GM20000 (cell line): ENCODE results near the gene ARHGAP22.

Source experiments
- DNase-seq: peaks from one replicate; pipeline ENCODE4 v3.0.0; 2012; ENCODE audit warnings: low spot score
- CTCF ChIP-seq: IDR thresholded peaks from 2 replicates; pipeline ENCODE4 v1.5.1; 2012; ENCODE audit warnings: mild to moderate bottlenecking, control low read depth; ENCODE audit errors: extremely low read depth, missing control alignments

Gene ARHGAP22

DNA sequence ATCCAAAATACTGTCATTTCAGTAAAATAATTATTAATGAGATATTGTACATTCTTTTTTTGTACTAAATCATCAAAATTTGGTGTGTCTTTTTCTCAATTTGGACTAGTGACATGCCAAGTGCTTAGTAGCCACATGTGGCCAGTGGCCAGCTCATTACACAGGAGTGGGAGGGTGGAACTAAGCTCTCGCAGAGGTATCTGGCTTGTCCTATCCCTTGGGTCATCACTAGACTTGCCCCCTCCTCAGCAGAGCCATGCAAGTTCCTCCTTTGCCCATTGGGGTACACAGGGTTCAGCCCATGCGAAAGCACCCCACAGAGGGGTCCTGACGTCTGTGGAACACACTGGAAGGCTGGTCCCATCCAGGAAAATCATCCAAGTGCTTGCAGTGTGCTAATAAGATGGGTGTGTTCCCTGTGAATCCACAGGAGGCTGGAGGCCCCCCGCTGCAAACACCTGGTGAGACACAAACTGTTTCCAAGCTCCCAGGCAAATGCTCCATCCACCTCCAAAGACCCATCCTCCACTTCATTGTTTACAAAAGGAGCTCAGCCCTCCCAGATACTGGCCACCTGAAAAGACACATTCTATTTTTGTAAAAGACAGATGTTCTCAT, 1.3 kb downstream of the ARHGAP22 start:
- TF ChIP-seq CTCF, result no peak
- no peak for DNase-seq

GRCh38 chr10:48602401-48603135, 2.3 kb downstream of the ARHGAP22 start:
- no peak for DNase-seq
- TF ChIP-seq CTCF, result no peak

DNA sequence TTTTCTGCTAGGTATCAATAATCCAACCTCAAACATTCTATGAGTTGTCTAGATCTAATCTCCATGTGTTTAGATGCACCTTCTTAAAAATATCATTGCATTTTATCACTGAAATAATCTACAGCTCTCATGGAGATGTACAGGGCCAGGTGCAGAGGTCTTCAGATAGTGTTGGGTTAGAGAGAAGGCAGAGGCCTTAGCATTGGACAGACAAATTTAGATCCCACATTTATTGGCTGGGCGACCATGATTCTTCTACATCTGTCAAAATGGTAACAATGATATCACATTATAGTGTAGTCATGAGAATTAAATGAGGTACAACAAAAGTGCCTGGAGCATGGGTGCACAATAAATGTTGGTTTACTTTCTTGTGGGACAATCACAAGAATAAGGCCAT, 3.1 kb downstream of the ARHGAP22 start:
- no peak for TF ChIP-seq CTCF
- DNase-seq, result no peak

GRCh38 chr10:48600645-48601505, 4.0 kb downstream of the ARHGAP22 start:
- TF ChIP-seq CTCF, result no peak
- DNase-seq, result no peak

DNA sequence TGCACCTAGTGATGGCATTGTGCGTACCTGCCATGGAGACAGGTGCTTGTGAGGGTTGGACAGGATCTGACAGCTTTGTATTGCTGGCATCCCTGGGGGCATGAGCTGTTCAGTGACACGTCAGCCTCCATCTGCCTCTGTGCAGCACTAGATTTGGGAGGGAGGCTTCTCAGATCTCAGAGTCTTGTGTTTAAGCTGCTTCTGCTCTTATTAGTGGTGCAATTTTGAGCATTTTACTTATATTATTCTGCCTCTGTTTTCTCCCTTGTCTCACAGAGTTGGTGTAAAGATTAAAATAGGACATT, 5.1 kb downstream of the ARHGAP22 start:
- TF ChIP-seq CTCF, result no peak
- DNase-seq, result no peak

GRCh38 chr10:48598936-48599829, 5.7 kb downstream of the ARHGAP22 start:
- no peak for DNase-seq
- TF ChIP-seq CTCF, result no peak
